Measurements from ENCODE around the gene NEDD4L.

NEDD4L gene

DNA sequence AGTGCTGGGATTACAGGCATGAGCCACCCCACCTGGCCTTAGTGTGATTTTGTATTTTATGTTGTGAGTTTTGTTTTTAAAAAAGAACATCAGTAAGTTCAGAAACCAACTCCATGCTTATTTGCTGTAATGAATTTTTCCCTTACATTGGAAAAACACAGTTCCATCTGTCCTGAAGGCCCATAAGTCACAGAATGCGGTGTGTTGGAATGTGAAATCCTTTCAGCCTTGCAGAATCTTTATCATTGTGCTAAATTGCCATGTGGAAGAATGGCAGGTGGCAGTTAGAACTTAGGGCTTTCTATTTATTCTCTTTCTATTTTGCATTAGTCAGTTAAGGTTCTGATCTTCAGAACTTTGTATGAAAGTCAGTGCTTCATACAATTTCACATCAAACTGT lies 52.6 kb downstream of the NEDD4L start:
- no peak for DNase-seq

DNA sequence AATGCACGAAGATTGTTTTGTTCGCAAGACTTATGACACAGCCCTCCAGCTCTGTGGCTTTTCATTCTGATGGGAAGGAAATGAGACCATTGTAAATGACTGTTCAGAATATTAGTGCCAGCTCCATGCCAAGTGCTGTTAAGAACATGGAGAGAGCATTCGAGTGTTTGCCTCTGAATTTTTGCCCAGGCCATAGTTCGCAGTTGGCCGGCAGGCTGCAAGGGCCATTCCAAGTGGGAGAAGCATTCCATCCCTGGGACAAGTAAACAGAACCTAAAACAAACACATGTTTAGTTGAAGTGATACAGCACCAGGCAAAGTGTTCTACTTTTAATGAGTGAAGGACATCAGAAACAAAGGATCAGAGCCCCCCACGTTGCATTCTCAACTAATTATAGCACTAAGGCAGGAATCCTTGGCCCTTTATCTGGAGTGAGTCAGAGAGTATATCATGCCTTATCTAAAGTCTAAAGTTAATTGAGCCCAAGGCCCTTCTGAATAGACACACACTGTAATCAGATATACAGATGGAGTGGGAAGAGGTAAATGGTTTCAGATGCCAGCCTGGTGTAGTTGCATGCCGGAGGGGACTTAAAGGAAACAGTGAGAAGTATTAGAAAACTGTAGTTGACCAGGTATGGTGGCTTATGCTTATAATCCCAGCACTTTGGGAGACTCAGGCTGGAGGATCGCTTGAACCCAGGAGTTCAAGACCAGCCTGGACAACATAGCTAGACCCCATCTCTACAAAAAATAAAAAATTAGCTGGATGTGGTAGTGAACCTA lies 53.3 kb downstream of the NEDD4L start:
- DNase-seq, result no peak

DNA sequence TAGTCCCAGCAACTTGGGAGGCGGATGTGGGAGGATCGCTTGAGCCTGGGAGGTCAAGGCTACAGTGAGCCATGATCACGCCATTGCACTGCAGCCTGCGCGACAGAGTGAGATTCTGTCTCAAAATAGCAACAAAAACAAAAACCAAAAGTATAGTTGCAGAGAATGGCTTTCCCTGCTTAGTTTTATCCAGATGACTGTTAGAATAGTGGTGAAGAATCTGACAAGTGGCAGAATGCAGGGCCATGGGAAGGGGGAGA lies 53.8 kb downstream of the NEDD4L start:
- no peak for DNase-seq

DNA sequence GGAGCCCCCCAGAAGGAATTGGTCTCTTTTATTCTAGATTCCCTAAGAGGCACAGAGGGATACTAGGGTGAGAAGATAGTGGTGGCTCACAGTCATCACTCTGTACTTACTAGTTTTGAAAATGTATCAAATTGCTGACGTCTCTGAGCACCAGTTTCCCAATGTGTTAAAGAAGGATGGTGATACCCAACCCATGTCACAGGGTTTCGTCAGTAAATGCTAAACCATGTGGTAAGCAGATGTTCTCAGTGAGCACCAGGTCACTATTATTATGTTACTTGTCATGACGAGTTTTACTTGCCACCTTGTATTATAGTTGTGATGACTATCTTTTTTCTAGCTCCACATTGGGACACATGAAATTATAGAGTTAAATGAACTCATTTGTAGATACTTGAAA lies 54.7 kb downstream of the NEDD4L start:
- no peak for DNase-seq

DNA sequence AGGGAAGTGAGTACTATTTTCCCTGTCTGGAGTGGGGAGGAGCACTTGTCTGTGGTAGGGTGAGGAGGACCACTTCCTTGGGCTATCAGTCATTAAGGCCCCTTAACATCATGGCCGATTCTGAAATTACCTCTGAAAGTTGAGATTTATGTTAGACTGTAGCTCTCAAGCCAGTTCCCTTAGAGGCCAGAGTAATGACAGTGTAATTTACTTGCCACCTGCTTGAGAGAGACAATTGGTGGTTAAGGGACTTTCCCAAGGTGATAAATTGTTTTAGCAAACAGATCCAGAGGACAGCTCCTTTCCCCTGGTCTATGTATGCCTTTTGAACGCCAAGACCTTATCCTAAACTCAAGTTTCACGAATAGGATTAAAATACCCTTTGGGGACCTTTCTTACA lies 56.1 kb downstream of the NEDD4L start:
- DNase-seq, result no peak

DNA sequence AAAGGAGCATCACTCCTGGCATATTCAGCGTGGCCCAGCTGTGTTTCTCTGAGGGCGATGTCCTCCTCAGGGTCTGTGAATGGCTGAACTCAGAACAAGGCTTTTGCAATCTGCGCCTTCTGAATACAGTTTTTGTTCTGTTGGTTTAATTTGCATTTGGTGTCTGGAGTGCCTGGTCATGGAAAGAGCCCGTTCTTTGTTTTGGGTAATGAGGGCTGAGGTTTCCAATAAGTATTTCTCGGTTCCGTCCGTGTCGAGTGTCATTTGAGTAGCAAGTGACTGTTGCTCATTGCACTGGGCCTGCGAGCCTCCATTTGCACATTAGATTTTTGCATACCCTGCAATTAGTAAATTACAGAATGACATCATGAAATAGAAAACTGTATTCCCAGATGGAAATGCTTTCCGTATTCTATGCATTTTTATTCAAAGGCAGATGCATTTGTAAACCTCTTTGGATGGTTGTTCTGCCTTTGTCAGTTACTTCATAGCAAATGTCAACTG lies 57.3 kb downstream of the NEDD4L start:
- no peak for DNase-seq

DNA sequence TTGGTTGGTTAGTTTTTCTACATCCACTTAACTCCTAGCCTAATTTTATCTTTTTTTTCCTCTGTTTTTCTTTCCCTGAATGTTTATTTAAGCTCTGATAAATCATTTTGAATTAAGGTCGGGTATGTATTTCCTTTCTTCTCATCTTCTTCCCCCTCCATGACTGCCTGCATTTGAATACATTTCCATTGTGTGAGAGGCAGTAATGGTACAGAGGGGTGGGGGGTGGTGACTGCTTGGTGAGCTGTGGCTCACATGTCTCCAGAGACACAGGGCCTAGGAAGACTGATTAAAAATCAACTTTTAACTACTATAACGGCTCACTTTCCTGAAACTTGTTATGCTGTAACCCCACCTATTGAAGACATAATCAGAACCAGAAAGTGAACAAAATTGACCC lies 58.0 kb downstream of the NEDD4L start:
- DNase-seq, result no peak

DNA sequence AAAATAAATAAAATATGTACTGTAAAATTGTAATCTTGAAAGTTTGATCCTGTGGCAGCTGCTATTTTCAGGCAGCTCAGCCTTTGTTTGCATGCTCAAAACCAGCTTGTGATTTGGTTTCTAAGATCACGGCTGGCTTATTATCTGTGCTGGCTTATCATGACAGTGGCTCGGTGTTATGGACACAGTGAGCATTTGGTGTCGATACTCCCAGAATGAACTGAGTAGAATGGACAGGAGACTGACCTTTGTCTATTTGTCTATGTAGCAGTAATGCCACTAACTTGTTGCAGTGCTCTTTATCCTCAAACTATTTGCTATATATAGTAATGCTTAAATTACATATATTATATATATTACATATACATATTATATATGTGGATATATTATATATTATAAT lies 58.8 kb downstream of the NEDD4L start:
- DNase-seq, result no peak

DNA sequence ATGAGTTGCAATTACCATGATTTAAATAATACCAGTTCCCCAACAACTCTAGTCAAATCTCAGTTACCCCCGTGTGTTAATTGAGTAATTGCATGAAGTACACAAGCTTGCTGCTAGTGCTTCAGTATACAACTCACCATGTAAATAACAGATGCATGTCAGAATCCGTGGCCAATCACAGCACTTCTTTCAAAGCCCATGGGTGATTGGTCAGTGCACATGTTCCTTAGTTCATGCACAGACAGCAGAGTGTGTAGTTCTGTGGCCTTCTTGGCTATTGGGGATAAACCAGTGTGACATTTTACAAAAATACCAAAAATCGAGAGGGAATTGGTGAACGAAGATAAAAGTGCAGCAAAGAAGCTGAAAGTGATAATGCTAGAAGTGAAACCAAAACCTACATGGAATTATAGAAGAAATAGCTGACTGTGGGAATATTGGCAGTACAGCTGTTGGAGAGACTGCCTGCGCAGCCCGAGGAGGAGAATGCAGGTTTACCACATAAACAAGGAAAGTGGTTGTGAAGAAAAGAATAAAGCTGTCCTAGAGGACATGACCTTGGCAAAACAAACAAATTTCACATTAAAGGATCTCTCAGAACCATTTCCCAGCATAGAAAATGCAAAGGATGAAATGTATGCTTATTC lies 59.4 kb downstream of the NEDD4L start:
- DNase-seq, result no peak

DNA sequence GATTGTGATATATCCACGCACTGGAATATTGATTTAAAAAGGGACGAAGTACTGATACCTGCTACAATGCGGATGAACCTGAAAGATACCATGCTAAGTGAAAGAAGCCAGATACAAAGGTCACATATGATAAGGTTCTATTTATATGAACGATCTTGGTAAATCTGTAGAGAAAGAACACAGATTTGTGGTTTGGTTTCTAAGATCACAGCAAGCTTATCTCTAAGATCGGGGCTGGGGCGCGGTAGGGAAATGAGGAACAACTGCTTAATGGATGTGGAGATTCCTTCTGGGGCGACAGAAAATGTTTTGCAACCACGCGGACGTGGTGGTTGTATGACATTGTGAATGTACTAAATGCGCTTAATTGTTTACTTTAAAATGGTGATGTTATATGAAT lies 60.1 kb downstream of the NEDD4L start:
- no peak for DNase-seq

DNA sequence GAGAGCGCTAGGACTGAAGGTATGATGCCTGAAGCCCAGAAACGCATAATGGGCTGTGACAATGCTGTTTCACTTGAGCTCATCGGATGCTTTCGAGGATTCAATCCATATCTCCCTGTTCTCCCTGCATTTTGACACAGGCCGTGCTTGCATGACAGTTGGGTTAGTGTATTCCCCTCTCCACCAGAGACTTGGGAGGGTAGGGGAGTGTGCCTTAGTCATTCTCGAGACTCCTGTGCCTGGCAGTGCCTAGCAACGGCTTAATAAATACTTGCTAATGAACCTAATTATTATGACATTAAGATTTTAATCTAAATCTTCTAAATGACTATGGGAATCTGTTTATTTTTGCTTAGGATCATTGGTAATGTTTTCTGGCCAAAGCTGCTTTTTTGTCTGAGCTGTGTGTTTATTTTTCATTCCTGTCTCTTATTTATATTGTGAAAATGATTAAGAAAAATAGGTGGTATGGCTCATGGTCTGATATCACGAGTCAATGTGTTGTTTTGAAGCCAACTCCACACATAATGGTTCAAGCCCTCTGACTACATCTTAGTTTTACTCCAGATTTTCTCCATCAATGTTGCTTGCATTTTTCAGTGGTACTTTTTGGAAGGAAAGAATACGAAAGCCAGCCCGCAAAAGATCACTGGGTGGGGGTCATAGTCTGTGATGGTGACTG lies 61.3 kb downstream of the NEDD4L start:
- DNase-seq, result no peak

DNA sequence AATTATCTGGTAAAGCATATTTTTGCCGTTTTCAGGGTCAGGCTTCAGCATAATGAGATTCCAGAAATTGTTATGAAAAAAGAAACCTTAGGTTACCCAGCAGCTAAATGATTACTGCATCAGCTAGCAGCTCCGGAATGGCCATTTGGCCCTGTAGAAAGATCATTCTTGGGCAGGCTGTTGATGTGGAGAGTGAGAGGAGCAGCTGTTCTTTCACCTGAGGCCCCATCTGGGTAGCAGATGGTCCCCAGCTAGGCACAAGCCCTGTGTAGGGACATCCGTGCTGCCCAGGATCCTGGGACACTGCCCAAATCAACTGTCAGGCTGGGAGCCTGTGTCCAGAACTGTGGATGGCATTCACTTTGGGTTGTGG lies 61.8 kb downstream of the NEDD4L start:
- no peak for DNase-seq

DNA sequence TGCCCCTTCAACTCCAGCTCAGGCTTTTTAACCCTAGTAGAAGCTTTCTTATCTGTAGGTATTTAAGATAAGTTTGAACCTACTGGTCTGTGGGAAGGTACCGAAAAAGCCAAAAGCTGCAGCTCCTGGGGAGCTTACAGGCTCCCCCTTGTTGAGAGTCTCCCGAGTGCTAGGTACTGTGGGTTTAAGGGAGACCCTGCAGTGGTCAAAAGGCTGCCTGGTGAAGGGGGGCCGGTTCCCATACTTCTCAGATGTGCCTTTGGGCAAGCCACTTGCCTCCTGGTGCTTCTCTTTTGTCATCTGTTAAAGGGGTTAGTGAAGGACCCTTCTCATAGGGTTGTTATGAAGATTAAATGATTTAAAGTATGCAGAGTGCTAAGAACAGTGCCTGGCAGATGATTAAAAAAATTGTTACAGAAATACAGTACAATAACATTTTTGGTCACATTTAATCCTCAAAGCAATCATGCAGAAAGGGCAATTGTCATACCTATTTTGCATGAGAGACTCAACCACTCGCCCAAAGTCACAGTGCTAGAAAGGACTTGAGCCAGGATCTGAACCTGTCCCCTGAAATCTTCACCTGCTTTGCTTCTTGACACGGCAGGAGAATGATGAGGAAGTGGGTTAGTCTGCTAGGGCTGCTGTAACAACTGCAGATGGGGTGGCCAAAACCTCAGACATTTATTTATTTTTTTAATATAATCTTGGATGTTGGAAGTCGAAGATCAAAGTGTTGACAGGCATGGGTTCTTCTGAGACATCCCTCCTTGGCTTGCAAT lies 62.5 kb downstream of the NEDD4L start:
- DNase-seq, result no peak

DNA sequence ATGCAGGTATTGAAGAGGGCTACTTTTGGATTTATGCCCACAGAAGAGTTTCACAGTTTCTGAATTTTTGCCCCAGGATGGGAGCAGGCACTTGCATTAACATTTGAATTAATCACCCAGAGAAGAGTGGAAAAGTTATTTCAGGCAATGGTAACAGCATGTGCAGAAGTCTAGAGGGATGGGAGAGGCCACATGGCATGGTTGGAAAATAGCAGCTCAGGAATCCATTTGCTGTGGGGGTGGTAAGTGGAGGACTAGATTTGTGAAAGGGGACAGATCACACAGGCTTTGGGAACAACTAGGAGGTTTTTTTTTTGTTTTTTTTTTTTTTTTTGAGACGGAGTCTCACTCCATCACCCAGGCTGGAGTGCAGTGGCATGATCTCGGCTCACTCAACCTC lies 65.2 kb downstream of the NEDD4L start:
- no peak for DNase-seq

DNA sequence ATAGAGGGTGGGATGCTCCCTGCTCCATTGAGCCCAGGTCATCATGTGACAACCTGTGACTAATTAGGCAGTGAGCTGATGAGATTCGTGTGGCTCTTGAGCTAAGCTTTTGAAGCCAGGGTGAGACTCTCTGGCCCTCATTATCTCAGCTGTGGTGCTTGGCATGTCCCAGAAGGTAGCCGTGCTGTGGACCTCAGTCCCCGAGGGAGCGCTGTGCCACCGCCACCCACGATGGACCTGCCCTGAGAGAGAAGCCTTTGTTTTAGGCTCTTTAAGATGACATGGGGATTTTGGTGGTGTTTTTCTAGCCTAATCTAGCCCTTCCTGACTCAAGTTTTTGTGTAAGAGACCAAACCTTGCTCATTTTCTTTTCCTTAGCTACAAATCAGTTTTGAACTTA lies 66.4 kb downstream of the NEDD4L start:
- no peak for DNase-seq

DNA sequence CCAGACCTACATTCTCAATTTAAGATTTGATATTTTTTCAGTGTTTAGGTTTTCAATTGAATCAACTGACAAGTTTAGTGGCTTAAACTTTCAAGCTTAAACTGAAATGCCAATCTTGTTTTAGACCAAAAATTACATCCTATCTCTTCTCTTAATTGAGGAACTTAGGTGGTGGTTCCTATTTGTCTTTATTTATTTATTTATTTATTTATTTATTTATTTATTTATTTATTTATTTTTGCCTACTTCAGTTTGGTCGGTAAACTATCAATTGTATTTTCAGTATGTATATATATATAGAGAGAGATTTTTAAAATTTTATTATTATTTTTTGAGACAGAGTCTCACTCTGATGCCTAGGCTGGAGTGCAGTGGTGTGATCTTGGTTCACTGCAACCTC lies 68.1 kb downstream of the NEDD4L start:
- DNase-seq, result no peak

DNA sequence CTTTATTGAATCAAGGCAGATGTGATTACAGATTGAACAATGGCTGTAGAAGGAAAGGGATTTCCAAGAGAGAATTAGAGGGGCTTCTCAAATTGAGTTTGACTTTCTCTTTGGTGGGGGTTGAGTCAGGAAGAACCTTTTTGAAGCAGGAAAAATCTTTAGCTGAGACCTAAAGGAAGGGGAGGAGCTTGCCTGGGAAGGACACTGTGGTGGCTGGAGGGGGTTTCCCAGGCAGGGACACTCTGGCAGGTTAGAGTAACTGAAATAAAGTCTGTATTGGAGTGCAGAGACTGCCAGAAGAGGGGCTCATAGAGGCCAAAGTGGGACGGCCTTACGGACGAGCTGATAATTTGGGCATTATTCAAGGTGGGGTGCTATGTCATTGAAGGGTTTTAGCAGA lies 69.3 kb downstream of the NEDD4L start:
- no peak for DNase-seq

DNA sequence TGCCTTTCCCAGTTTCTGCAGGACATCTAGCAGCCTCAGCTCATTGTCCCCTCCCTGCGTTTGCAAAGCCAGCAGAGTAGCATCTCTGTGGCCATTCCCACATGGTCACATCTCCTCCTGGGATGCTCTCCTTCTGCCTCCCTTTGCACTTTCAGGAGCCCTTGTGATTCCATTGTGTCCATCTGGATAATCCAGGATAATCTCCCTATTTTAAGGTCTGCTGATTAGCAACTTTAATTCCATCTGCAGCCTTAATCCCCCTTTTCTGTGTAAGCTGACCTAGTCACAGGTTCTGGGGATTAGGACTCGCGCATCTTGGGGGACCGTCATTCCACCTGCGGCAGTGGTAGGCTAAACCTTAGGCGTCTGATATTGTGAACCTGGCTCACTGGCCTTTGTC lies 70.7 kb downstream of the NEDD4L start:
- no peak for DNase-seq

DNA sequence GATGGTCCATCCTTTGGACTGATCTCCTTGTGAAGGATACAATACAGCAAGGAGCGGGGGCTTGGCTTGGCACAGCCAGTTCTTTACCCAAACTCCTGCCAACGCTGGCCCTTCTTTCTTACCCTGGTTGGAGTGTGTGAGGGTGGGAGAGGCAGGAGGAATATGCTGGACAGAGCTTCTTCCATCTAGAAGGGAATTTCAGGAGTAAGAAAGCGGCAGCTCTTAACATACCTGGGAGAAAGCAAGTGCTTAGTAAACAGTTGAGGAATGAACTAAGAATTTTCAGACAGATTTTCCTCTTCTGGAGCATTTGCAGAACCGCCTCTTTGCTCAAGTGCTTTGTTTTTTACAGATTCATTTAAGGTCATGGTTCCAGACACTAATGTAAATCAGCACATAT lies 72.8 kb downstream of the NEDD4L start:
- no peak for DNase-seq

DNA sequence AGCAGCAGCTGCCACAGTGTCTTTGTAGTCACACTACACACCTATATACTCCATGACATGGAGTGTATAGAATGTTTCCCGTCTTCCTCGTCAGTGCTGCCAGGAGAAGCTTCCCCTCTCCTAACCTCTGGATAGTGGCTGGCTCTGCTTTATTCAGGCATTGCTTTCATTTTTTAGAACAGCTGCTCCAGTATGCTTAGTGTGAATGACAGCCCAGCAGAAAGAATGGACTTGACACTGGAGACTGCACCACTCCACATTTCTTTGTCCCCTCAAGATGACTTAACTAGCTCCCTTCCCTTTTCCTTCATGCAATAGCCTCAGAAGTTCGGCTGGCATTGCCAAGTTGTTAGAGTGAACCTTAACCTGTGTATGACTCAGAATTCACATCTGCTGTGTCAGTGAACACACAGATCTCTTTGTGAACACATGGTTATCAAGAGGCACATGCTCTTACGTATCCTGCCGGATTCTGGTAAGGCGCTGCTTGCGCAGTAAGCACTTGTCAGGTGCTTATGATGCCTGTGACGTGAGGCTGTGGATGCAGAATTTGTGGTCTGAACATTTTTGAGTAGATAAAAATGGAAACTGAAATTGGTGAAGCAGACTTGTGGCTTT lies 73.9 kb downstream of the NEDD4L start:
- no peak for DNase-seq

DNA sequence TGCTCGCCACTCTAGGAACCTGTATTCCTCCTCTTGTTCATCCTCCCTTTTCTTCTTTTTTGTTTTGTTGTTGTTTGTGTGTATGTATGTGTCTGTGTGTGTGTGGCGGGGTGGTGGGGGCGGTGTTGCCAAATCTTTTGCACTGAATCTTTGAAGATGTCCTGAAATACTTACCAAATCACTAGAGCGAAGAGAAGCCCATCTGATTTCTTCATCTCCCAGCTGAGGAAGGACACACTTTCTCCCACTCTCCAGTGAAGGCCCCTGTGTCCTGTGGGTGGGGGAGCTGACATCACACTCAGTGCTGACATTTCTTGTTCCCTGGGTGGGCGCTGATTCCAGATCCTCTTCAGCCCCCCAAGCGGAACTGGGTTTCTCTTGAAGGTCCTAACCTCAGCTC lies 74.5 kb downstream of the NEDD4L start:
- DNase-seq, result no peak

DNA sequence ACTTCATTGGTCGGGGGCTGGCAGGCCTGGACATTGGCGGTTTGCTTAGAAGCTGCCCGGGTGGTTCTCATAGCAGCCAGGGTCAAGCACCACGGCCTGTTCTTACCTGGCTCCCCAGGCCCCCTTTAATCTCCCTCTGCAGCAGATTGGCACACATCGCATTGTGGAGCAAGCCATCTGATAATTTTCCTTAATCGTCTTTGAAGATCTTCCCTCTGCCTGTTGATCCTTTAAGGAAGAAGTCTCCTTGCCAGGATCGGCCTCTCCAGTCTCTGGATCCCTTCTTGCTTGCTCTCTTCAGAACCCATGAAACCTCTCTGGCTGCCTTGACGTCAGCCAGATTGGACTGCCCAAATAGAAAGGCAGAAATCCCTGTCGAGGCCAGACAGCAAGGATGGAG lies 75.8 kb downstream of the NEDD4L start:
- no peak for DNase-seq

DNA sequence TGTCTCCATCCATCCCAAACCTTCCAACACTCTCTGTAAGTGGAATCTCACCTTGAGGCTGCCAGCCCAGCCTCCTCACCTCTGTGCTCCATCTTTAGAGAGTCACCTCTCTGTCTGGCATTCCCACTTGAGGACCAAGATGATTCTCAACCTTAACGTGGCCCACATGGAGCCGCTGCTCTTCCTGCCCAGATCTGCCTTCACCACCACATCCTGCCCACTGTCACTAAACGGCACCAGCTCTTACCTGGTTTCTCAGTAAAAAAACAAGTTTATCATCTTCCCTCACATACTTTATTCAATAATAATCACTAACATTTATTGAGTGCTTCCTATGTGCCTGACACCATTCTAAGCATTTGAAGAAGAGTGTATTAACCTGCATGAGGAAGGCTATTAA lies 80.4 kb downstream of the NEDD4L start:
- DNase-seq, result no peak
